ENCODE results near the gene C4BPA. TPM values are rescaled to one million over a fixed set of nuclear protein-coding genes. Genes with fewer than 3 reads are reported as not detected.
A peak's percentile ranks its signal among the peaks of the same experiment; 100 is the strongest.

Gene C4BPA
- total and polyA plus RNA-seq, 2 of the 4 experiments (the other 2 are of a cell fraction): not detected

DNA sequence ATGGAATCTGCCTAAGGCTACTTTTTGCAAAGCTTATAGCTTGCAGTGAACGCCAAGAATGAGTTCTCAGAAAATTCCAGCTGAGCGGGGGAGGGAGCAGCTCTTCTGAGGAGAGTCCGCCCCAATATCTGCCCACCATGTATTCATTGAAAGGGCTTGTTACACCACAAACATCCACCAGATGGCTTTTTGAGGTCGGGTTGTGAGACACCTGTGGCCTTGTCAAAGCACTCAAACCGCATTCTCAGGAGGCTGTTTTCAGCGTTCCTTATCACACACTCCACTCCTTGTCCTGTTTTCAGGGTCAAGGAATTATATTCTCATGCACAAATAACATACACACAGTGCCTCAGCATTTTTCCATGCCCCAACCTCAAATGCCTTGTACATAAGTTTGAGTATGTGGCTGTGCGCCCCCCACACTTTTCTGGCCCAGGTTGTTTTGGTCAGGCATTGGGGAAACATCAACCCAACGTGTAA is 19.3 kb upstream of the C4BPA start:
- H2AFZ ChIP-seq (replicated peaks; ENCODE audit: low read length, poor library complexity): no peak overlapping the region
- no peaks in the 10 kb centered on the region for H3K4me1 ChIP-seq (ENCODE audit: control insufficient read depth, insufficient read depth, low read length)
- no peak overlapping the region for H2BK120ac ChIP-seq (ENCODE audit: low read depth, low read length)
- in situ Hi-C loops (cut with MboI; ENCODE audit: low sequenced_read_pairs): no loop called here
- no peak overlapping the region for H2BK20ac ChIP-seq (ENCODE audit: low read depth, low read length)
- no peak overlapping the region for H3K4me3 ChIP-seq (ENCODE audit: insufficient read depth, low read depth, low read length)
- H3K9me3 ChIP-seq (ENCODE audit: control insufficient read depth, insufficient read depth, low read length): no peaks in the 10 kb centered on the region
- no peaks in the 10 kb centered on the region for H3K79me1 ChIP-seq (ENCODE audit: low read depth in 1 of 2, low read length in 2 of 2)
- H2AK9ac ChIP-seq (replicated peaks; ENCODE audit: low read depth, low read length, poor library complexity): no peak overlapping the region
- H4K5ac ChIP-seq (ENCODE audit: low read depth, low read length): no peak overlapping the region
- H4K91ac ChIP-seq (ENCODE audit: insufficient read depth, low read depth, low read length): no peak overlapping the region
- H4K8ac ChIP-seq (ENCODE audit: low read depth in 2 of 2, low read length in 2 of 2): no peak overlapping the region
- no peak overlapping the region for H3K4me2 ChIP-seq (ENCODE audit: low read depth, low read length)
- no peak overlapping the region for H3K56ac ChIP-seq (ENCODE audit: extremely low read depth, insufficient read depth, low read length)
- no peak overlapping the region for H2AK5ac ChIP-seq (ENCODE audit: low read depth, low read length)
- peak; percentile 80 for ATAC-seq (ENCODE audit: low read depth)
- no peaks in the 10 kb centered on the region for H4K20me1 ChIP-seq (ENCODE audit: insufficient read depth, low read length)
- WGBS, 2 experiments (ENCODE audit: extremely low coverage in 2 of 2, insufficient read length in 1 of 2): 0% methylated on average over 1 of the region's 8 CpGs; no CpG with 5 or more reads in 1 of the 2 experiments
- CTCF ChIA-PET: interaction anchor here (0.6 to 2.9 kb wide), 6 partner anchors 16 to 414 kb away, joined by 3 to 13 read pairs (median 5); partner anchors contain the start of gene PFKFB2
- dilution Hi-C loops (cut with HindIII; ENCODE audit: low sequenced_read_pairs, unreplicated experiment): no loop called here
- no peaks in the 10 kb centered on the region for H3K36me3 ChIP-seq (ENCODE audit: control insufficient read depth, insufficient read depth, low read length)
- no peak overlapping the region for H3K9ac ChIP-seq (ENCODE audit: low read depth, low read length)
- H3K27ac ChIP-seq (ENCODE audit: insufficient read depth, low read length): no peak overlapping the region
- DNase-seq: peak; percentile 61
- POLR2A ChIA-PET (ENCODE audit: unreplicated experiment): no interaction called here
- peaks cover 14% of the 10 kb centered on the region for H3K27me3 ChIP-seq (ENCODE audit: control insufficient read depth, insufficient read depth, low read length)
- no peak overlapping the region for H3K23ac ChIP-seq (ENCODE audit: low read depth, low read length)
- no peak overlapping the region for H2BK15ac ChIP-seq (ENCODE audit: low read depth, low read length)
- BruUV-seq (replicated peaks): no TSS peak
- no peak overlapping the region for H3K4ac ChIP-seq (ENCODE audit: low read depth, low read length)
- no peak overlapping the region for H3K14ac ChIP-seq (replicated peaks; ENCODE audit: low read depth, low read length)
- H3K18ac ChIP-seq (ENCODE audit: low read depth, low read length): no peak overlapping the region
- intact Hi-C loops (cut with micrococcal nuclease): loop anchor here (1.0 to 2.0 kb wide), 2 partner anchors 238 to 321 kb away; no protein-coding TSS in a partner anchor
- H2BK5ac ChIP-seq (ENCODE audit: low read depth, low read length, poor library complexity, severe bottlenecking): no peak overlapping the region
- peak; percentile 57 for TF ChIP-seq RAD21 (IDR thresholded peaks at IDR 0.05; ENCODE audit: low read length)
- peak; percentile 68 for TF ChIP-seq SMC3 (IDR thresholded peaks at IDR 0.05; ENCODE audit: low read depth, low read length)
- TF ChIP-seq, protein P1, sequence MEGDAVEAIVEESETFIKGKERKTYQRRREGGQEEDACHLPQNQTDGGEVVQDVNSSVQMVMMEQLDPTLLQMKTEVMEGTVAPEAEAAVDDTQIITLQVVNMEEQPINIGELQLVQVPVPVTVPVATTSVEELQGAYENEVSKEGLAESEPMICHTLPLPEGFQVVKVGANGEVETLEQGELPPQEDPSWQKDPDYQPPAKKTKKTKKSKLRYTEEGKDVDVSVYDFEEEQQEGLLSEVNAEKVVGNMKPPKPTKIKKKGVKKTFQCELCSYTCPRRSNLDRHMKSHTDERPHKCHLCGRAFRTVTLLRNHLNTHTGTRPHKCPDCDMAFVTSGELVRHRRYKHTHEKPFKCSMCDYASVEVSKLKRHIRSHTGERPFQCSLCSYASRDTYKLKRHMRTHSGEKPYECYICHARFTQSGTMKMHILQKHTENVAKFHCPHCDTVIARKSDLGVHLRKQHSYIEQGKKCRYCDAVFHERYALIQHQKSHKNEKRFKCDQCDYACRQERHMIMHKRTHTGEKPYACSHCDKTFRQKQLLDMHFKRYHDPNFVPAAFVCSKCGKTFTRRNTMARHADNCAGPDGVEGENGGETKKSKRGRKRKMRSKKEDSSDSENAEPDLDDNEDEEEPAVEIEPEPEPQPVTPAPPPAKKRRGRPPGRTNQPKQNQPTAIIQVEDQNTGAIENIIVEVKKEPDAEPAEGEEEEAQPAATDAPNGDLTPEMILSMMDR (conservative IDR thresholded peaks at IDR 0.05; ENCODE audit: low read depth, low read length): peak; percentile 54
- TF ChIP-seq POLR2A (IDR thresholded peaks at IDR 0.05; ENCODE audit: low read depth, low read length): no peak
- H3K9me1 ChIP-seq (ENCODE audit: insufficient read depth, low read length): no peaks in the 10 kb centered on the region

Measured in IMR-90 (cell line).